Measurements from ENCODE around the gene BCL2L12.
A peak's percentile ranks its signal among the peaks of the same experiment; 100 is the strongest.

Gene BCL2L12

GRCh38 chr19:49685845-49686332 is 20.2 kb downstream of the BCL2L12 start:
- no peak for DNase-seq

- DNase-seq = no peak
Observed at GRCh38 chr19:49686503-49687088, 20.9 kb downstream of the BCL2L12 start.

GRCh38 chr19:49687150-49687549 is 21.4 kb downstream of the BCL2L12 start:
- no peak for DNase-seq

- no peak for DNase-seq
Observed at GRCh38 chr19:49687566-49688316, 22.0 kb downstream of the BCL2L12 start.

- no peak for DNase-seq
Observed at GRCh38 chr19:49688531-49689132, 22.9 kb downstream of the BCL2L12 start.

GRCh38 chr19:49689133-49690078 is 23.7 kb downstream of the BCL2L12 start, which contains the start of gene ADM5:
TSS of gene ADM5 (plus strand) at chr19:49689594. CDS start at chr19:49689838, 244 bp downstream.
- DNase-seq = peak in 1 of 5 donors; percentile 32

- no peak for DNase-seq
Observed at GRCh38 chr19:49690079-49690655, 24.4 kb downstream of the BCL2L12 start.

- DNase-seq = peak in 4 of 5 donors; percentile 38 to 59 (median 50)
Observed at GRCh38 chr19:49690656-49691242, 25.0 kb downstream of the BCL2L12 start, which contains the start of gene CPT1C. TSS of gene CPT1C (plus strand) at chr19:49691116. CDS start at chr19:49692253, 1,137 bp downstream.

- DNase-seq = peak in 1 of 5 donors; percentile 39
Observed at GRCh38 chr19:49691243-49692146, 25.8 kb downstream of the BCL2L12 start.

GRCh38 chr19:49692147-49692506 is 26.4 kb downstream of the BCL2L12 start:
- no peak for DNase-seq

GRCh38 chr19:49696115-49696514 is 30.4 kb downstream of the BCL2L12 start:
- no peak for DNase-seq

- DNase-seq = no peak
Observed at GRCh38 chr19:49696865-49697264, 31.1 kb downstream of the BCL2L12 start.

GRCh38 chr19:49699364-49699763 is 33.6 kb downstream of the BCL2L12 start:
- DNase-seq = no peak

- DNase-seq = no peak
Observed at GRCh38 chr19:49700563-49700962, 34.8 kb downstream of the BCL2L12 start.

GRCh38 chr19:49701271-49701786 is 35.6 kb downstream of the BCL2L12 start:
- no peak for DNase-seq

- no peak for DNase-seq
Observed at GRCh38 chr19:49704888-49705642, 39.3 kb downstream of the BCL2L12 start.

GRCh38 chr19:49705919-49706318 is 40.2 kb downstream of the BCL2L12 start:
- DNase-seq = no peak

- no peak for DNase-seq
Observed at GRCh38 chr19:49710372-49710951, 44.7 kb downstream of the BCL2L12 start.

- no peak for DNase-seq
Observed at GRCh38 chr19:49712397-49712859, 46.7 kb downstream of the BCL2L12 start.
